SK-N-SH treated with all-trans-retinoic acid at 6 μM for 48 hours (cell line): ENCODE results near the gene TRIM15.

ENCODE experiments used
- ATAC-seq: fragments of 200-7000 bp; cut with Tn5 transposase; 3 replicates; pipeline ENCODE4 v1.9.1; 2020; ENCODE audit warnings: mild to moderate bottlenecking, moderate library complexity
- ARNTL ChIP-seq: fragments of 450-650 bp; formaldehyde crosslinking; IDR thresholded peaks from 2 replicates; pipeline ENCODE4 v1.5.0; 2020; ENCODE audit warnings: low read depth, mild to moderate bottlenecking, moderate library complexity, borderline replicate concordance
- BACH2 ChIP-seq: fragments of 250-450 bp; sonication (Bioruptor Pico); IDR thresholded peaks from 2 replicates; pipeline ENCODE4 v1.9.0; 2021; ENCODE audit warnings: mild to moderate bottlenecking, borderline replicate concordance
- CSDC2 ChIP-seq: fragments of 250-450 bp; sonication (Bioruptor Pico); IDR thresholded peaks from 2 replicates; pipeline ENCODE4 v1.5.0; 2020; ENCODE audit warnings: mild to moderate bottlenecking, moderate library complexity
- ESRRG ChIP-seq: fragments of 250-450 bp; sonication (Bioruptor Pico); IDR thresholded peaks from 2 replicates; pipeline ENCODE4 v1.6.1; 2021; ENCODE audit warnings: mild to moderate bottlenecking
- GLIS3 ChIP-seq: fragments of 250-450 bp; sonication (Bioruptor Pico); IDR thresholded peaks from 2 replicates; pipeline ENCODE4 v1.5.0; 2020; ENCODE audit warnings: mild to moderate bottlenecking, moderate library complexity
- ISL1 ChIP-seq: fragments of 250-450 bp; sonication (Bioruptor Pico); IDR thresholded peaks from 2 replicates; pipeline ENCODE4 v2.1.2; 2022; ENCODE audit warnings: mild to moderate bottlenecking, moderate library complexity
- OSR1 ChIP-seq: fragments of 250-450 bp; sonication (Bioruptor Pico); IDR thresholded peaks from 2 replicates; pipeline ENCODE4 v1.8.0; 2022; ENCODE audit warnings: moderate library complexity, mild to moderate bottlenecking, inconsistent platforms
- PPARA ChIP-seq: fragments of 250-450 bp; sonication (Bioruptor Pico); IDR thresholded peaks from 2 replicates; pipeline ENCODE4 v1.5.0; 2020; ENCODE audit warnings: mild to moderate bottlenecking, borderline replicate concordance
- RARB ChIP-seq: fragments of 250-450 bp; sonication (Bioruptor Pico); IDR thresholded peaks from 2 replicates; pipeline ENCODE4 v1.8.0; 2021; ENCODE audit warnings: mild to moderate bottlenecking, moderate library complexity
- SNAI2 ChIP-seq: fragments of 250-450 bp; sonication (Bioruptor Pico); IDR thresholded peaks from 2 replicates; pipeline ENCODE4 v1.5.0; 2020; ENCODE audit warnings: mild to moderate bottlenecking, moderate library complexity
- TCF4 ChIP-seq: fragments of 250-450 bp; sonication (Bioruptor Pico); IDR thresholded peaks from 2 replicates; pipeline ENCODE4 v1.8.0; 2021; ENCODE audit warnings: mild to moderate bottlenecking, moderate library complexity, borderline replicate concordance
- TOX ChIP-seq: fragments of 250-450 bp; sonication (Bioruptor Pico); IDR thresholded peaks from 2 replicates; pipeline ENCODE4 v1.8.0; 2021; ENCODE audit warnings: mild to moderate bottlenecking, moderate library complexity, borderline replicate concordance
- ZC3H10 ChIP-seq: fragments of 250-450 bp; sonication (Bioruptor Pico); IDR thresholded peaks from 2 replicates; pipeline ENCODE4 v1.5.1; 2021; ENCODE audit warnings: mild to moderate bottlenecking, moderate library complexity
- ZFP3 ChIP-seq: fragments of 250-450 bp; sonication (Bioruptor Pico); IDR thresholded peaks from 2 replicates; pipeline ENCODE4 v1.5.0; 2020; ENCODE audit warnings: mild to moderate bottlenecking, moderate library complexity
- ZFP30 ChIP-seq: fragments of 450-650 bp; formaldehyde crosslinking; IDR thresholded peaks from 2 replicates; pipeline ENCODE4 v1.5.0; 2022; ENCODE audit warnings: mild to moderate bottlenecking, moderate library complexity
- ZNF565 ChIP-seq: fragments of 450-650 bp; formaldehyde crosslinking; conservative IDR thresholded peaks from 2 replicates; pipeline ENCODE4 v1.5.0; 2020; ENCODE audit warnings: low read depth, mild to moderate bottlenecking, moderate library complexity
- ZNF70 ChIP-seq: fragments of 450-650 bp; formaldehyde crosslinking; IDR thresholded peaks from 2 replicates; pipeline ENCODE4 v1.5.0; 2020; ENCODE audit warnings: mild to moderate bottlenecking, moderate library complexity
- ZNF8 ChIP-seq: fragments of 450-650 bp; formaldehyde crosslinking; IDR thresholded peaks from 2 replicates; pipeline ENCODE4 v1.5.0; 2020; ENCODE audit warnings: mild to moderate bottlenecking, moderate library complexity
- TF ChIP-seq, protein P1 (sequence below): fragments of 250-450 bp; sonication (Bioruptor Pico); IDR thresholded peaks from 2 replicates; pipeline ENCODE4 v1.8.0; 2020; ENCODE audit warnings: mild to moderate bottlenecking, moderate library complexity, borderline replicate concordance
- TF ChIP-seq, protein P2 (sequence below): fragments of 250-450 bp; sonication (Bioruptor Pico); IDR thresholded peaks from 2 replicates; pipeline ENCODE4 v1.5.1; 2020; ENCODE audit warnings: low read depth, mild to moderate bottlenecking, moderate library complexity
- TF ChIP-seq, protein P3 (sequence below): fragments of 250-450 bp; sonication (Bioruptor Pico); IDR thresholded peaks from 2 replicates; pipeline ENCODE4 v1.5.0; 2020; ENCODE audit warnings: mild to moderate bottlenecking, moderate library complexity
- TF ChIP-seq, protein P4 (sequence below): fragments of 250-450 bp; sonication (Bioruptor Pico); IDR thresholded peaks from 2 replicates; pipeline ENCODE4 v1.8.0; 2021; ENCODE audit warnings: low read depth, mild to moderate bottlenecking, moderate library complexity, borderline replicate concordance

Gene TRIM15

DNA sequence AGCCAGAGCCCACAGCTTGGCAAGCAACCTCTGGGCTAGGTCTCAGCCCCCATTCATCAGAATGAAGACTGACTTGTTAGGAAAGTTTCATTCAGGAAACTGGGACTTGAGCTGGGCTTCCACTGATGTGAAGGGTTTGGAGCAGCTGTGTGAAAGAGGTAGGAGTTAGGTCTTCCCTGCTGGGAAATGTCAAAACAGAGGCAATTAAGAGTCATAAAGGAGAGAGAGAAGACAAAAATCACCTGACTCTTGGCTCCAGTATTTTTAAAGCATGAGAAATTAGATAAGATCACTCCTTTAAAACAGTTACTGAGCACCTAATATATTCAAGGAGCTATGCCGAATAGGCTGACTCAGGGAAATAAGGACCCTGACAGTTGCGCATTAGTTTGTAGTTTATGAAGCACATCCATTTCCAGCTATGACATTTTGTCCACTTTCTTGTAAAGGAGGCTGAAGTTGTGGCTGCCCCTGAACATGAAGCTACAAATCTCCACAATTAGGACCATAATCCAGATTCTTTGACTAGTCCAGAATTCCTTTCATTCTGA lies 31.3 kb upstream of the TRIM15 start:
- TF ChIP-seq, protein P1, sequence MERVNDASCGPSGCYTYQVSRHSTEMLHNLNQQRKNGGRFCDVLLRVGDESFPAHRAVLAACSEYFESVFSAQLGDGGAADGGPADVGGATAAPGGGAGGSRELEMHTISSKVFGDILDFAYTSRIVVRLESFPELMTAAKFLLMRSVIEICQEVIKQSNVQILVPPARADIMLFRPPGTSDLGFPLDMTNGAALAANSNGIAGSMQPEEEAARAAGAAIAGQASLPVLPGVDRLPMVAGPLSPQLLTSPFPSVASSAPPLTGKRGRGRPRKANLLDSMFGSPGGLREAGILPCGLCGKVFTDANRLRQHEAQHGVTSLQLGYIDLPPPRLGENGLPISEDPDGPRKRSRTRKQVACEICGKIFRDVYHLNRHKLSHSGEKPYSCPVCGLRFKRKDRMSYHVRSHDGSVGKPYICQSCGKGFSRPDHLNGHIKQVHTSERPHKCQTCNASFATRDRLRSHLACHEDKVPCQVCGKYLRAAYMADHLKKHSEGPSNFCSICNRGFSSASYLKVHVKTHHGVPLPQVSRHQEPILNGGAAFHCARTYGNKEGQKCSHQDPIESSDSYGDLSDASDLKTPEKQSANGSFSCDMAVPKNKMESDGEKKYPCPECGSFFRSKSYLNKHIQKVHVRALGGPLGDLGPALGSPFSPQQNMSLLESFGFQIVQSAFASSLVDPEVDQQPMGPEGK (CRISPR knock-in tag): no peak
- TF ChIP-seq SNAI2 (CRISPR knock-in tag): no peak
- no peak for ATAC-seq

DNA sequence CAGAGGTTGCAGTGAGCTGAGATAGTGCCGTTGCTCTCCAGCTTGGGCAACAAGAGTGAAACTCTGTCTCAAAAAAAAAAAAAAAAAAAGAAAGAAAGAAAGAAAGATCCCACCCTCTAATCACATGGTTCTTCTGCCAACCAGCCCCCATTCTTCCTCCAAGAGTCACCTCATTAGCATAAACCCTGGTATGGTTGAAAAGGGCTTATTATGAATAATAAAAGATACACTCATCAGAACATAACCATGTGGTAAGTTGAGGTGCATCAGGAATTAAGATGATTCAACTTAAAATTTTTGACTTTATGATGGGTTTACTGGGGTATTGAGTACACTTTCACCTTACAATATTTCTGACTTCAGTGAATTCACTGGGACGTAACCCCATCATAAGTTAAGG lies 28.2 kb upstream of the TRIM15 start:
- TF ChIP-seq ESRRG (CRISPR knock-in tag): no peak
- no peak for TF ChIP-seq ARNTL (CRISPR knock-in tag)
- TF ChIP-seq, protein P2, sequence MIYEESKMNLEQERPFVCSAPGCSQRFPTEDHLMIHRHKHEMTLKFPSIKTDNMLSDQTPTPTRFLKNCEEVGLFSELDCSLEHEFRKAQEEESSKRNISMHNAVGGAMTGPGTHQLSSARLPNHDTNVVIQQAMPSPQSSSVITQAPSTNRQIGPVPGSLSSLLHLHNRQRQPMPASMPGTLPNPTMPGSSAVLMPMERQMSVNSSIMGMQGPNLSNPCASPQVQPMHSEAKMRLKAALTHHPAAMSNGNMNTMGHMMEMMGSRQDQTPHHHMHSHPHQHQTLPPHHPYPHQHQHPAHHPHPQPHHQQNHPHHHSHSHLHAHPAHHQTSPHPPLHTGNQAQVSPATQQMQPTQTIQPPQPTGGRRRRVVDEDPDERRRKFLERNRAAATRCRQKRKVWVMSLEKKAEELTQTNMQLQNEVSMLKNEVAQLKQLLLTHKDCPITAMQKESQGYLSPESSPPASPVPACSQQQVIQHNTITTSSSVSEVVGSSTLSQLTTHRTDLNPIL (CRISPR knock-in tag): no peak
- TF ChIP-seq, protein P1 (CRISPR knock-in tag): no peak
- no peak for TF ChIP-seq ZNF70 (CRISPR knock-in tag)
- no peak for TF ChIP-seq ZNF565 (CRISPR knock-in tag)
- TF ChIP-seq TOX: no peak
- no peak for TF ChIP-seq RARB (CRISPR knock-in tag)
- TF ChIP-seq, protein P3, sequence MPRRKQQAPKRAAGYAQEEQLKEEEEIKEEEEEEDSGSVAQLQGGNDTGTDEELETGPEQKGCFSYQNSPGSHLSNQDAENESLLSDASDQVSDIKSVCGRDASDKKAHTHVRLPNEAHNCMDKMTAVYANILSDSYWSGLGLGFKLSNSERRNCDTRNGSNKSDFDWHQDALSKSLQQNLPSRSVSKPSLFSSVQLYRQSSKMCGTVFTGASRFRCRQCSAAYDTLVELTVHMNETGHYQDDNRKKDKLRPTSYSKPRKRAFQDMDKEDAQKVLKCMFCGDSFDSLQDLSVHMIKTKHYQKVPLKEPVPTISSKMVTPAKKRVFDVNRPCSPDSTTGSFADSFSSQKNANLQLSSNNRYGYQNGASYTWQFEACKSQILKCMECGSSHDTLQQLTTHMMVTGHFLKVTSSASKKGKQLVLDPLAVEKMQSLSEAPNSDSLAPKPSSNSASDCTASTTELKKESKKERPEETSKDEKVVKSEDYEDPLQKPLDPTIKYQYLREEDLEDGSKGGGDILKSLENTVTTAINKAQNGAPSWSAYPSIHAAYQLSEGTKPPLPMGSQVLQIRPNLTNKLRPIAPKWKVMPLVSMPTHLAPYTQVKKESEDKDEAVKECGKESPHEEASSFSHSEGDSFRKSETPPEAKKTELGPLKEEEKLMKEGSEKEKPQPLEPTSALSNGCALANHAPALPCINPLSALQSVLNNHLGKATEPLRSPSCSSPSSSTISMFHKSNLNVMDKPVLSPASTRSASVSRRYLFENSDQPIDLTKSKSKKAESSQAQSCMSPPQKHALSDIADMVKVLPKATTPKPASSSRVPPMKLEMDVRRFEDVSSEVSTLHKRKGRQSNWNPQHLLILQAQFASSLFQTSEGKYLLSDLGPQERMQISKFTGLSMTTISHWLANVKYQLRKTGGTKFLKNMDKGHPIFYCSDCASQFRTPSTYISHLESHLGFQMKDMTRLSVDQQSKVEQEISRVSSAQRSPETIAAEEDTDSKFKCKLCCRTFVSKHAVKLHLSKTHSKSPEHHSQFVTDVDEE: no peak
- no peak for TF ChIP-seq ZC3H10 (CRISPR knock-in tag)
- no peak for TF ChIP-seq ZNF8
- no peak for TF ChIP-seq OSR1 (CRISPR knock-in tag)
- TF ChIP-seq GLIS3: no peak
- TF ChIP-seq CSDC2 (CRISPR knock-in tag): no peak
- TF ChIP-seq PPARA (CRISPR knock-in tag): no peak
- ATAC-seq: no peak

DNA sequence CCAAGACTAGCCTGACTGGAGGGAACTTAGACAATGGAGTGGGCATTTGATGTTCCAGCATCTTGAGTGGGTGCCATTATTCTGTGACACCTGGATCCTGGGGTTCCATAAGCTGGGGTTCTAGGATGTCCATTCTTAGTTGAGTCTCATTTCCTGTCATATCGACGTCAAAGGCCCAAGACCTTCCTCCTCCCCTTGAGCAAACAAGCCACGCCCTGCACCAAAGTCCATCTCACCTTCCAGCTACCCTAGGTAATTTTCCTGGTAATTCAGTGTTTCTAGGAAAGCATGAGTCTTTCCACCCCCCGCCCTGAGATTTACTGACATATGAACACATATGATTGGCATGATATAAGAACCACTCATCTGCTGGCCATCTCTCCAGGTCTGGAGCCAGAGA lies 27.6 kb upstream of the TRIM15 start, which contains the start of gene TRIM40:
Gene TRIM40 (plus strand): TSS at position 384 of the 400 bp plus-strand sequence. CDS start 897 bp downstream, outside the sequence.
- no peak for TF ChIP-seq ZFP3 (CRISPR knock-in tag)
- TF ChIP-seq ARNTL (CRISPR knock-in tag): no peak
- no peak for TF ChIP-seq TCF4 (CRISPR knock-in tag)
- TF ChIP-seq ZNF8: no peak
- TF ChIP-seq ZFP30: no peak
- no peak for TF ChIP-seq CSDC2 (CRISPR knock-in tag)
- TF ChIP-seq RARB (CRISPR knock-in tag): no peak
- TF ChIP-seq, protein P4, sequence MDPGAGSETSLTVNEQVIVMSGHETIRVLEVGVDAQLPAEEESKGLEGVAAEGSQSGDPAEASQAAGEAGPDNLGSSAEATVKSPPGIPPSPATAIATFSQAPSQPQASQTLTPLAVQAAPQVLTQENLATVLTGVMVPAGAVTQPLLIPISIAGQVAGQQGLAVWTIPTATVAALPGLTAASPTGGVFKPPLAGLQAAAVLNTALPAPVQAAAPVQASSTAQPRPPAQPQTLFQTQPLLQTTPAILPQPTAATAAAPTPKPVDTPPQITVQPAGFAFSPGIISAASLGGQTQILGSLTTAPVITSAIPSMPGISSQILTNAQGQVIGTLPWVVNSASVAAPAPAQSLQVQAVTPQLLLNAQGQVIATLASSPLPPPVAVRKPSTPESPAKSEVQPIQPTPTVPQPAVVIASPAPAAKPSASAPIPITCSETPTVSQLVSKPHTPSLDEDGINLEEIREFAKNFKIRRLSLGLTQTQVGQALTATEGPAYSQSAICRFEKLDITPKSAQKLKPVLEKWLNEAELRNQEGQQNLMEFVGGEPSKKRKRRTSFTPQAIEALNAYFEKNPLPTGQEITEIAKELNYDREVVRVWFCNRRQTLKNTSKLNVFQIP: no peak
- no peak for TF ChIP-seq TOX
- no peak for TF ChIP-seq PPARA (CRISPR knock-in tag)
- no peak for TF ChIP-seq BACH2
- no peak for TF ChIP-seq ISL1 (CRISPR knock-in tag)
- no peak for TF ChIP-seq GLIS3
- no peak for ATAC-seq
